H9 (cell line): ENCODE data around the gene LRCH1. TPM values are rescaled to one million over a fixed set of nuclear protein-coding genes. Genes with fewer than 3 reads are reported as not detected.

Source experiments
- DNase-seq: peaks from one replicate; pipeline ENCODE4 v3.0.0-alpha.2; 2017
- H2AFZ ChIP-seq: one replicate; pipeline ENCODE4 v1.6.1; 2013; ENCODE audit warnings: mild to moderate bottlenecking, low read length, control low read depth, moderate library complexity
- H2AK5ac ChIP-seq: 2 replicates; pipeline ENCODE4 v1.6.1; 2013; ENCODE audit warnings: low read length, control low read depth, mixed read lengths; ENCODE audit not compliant: insufficient read length
- H2BK120ac ChIP-seq: one replicate; pipeline ENCODE4 v1.6.1; 2013; ENCODE audit warnings: low read depth, mild to moderate bottlenecking, low read length, control low read depth, inconsistent platforms; ENCODE audit not compliant: poor library complexity, severe bottlenecking
- H2BK12ac ChIP-seq: 2 replicates; pipeline ENCODE4 v1.6.1; 2013; ENCODE audit warnings: low read length, control low read depth, mixed read lengths, low read depth; ENCODE audit not compliant: insufficient read length
- H2BK15ac ChIP-seq: 2 replicates; pipeline ENCODE4 v1.6.1; 2013; ENCODE audit warnings: low read depth, low read length, control low read depth
- H2BK20ac ChIP-seq: one replicate; pipeline ENCODE4 v1.6.1; 2013; ENCODE audit warnings: low read depth, mild to moderate bottlenecking, low read length, control low read depth, inconsistent platforms; ENCODE audit not compliant: poor library complexity, severe bottlenecking
- H2BK5ac ChIP-seq: 2 replicates; pipeline ENCODE4 v1.6.1; 2013; ENCODE audit warnings: low read length, control low read depth, mixed read lengths; ENCODE audit not compliant: insufficient read length
- H3K14ac ChIP-seq: 2 replicates; pipeline ENCODE4 v1.6.1; 2013; ENCODE audit warnings: low read length, control low read depth; ENCODE audit not compliant: insufficient read depth
- H3K18ac ChIP-seq: 2 replicates; pipeline ENCODE4 v1.6.1; 2013; ENCODE audit warnings: low read depth, mild to moderate bottlenecking, mixed read lengths, low read length, control low read depth; ENCODE audit not compliant: insufficient read length
- H3K23ac ChIP-seq: 2 replicates; pipeline ENCODE4 v1.6.1; 2013; ENCODE audit warnings: low read length, control low read depth, mixed read lengths, low read depth; ENCODE audit not compliant: insufficient read length
- H3K23me2 ChIP-seq: 2 replicates; pipeline ENCODE4 v1.6.1; 2013; ENCODE audit warnings: low read depth, mild to moderate bottlenecking, mixed read lengths, low read length, control low read depth; ENCODE audit not compliant: insufficient read length, poor library complexity, severe bottlenecking
- H3K27ac ChIP-seq: 2 replicates; pipeline ENCODE4 v1.5.1; 2013; ENCODE audit warnings: low read length, control low read depth, mixed read lengths, low read depth; ENCODE audit not compliant: insufficient read length
- H3K27me3 ChIP-seq: 2 replicates; pipeline ENCODE4 v1.6.1; 2013; ENCODE audit warnings: low read length, control low read depth, inconsistent platforms; ENCODE audit not compliant: insufficient read depth
- H3K4ac ChIP-seq: 2 replicates; pipeline ENCODE4 v1.6.1; 2013; ENCODE audit warnings: low read depth, mild to moderate bottlenecking, control low read depth, inconsistent platforms, low read length, moderate library complexity
- H3K4me1 ChIP-seq: 2 replicates; pipeline ENCODE4 v1.6.1; 2013; ENCODE audit warnings: low read length, control low read depth, inconsistent platforms; ENCODE audit not compliant: insufficient read depth
- H3K4me2 ChIP-seq: 2 replicates; pipeline ENCODE4 v1.6.1; 2013; ENCODE audit warnings: low read length, control low read depth, mixed read lengths; ENCODE audit not compliant: insufficient read length, insufficient read depth
- H3K56ac ChIP-seq: 2 replicates; pipeline ENCODE4 v1.6.1; 2013; ENCODE audit warnings: low read depth, mild to moderate bottlenecking, mixed read lengths, low read length, control low read depth; ENCODE audit not compliant: insufficient read length
- H3K79me1 ChIP-seq: 2 replicates; pipeline ENCODE4 v1.6.1; 2013; ENCODE audit warnings: low read depth, mild to moderate bottlenecking, moderate library complexity, low read length, control low read depth, inconsistent platforms; ENCODE audit not compliant: insufficient read depth, poor library complexity, severe bottlenecking
- H3K79me2 ChIP-seq: 2 replicates; pipeline ENCODE4 v1.6.1; 2013; ENCODE audit warnings: low read length, control low read depth, inconsistent platforms; ENCODE audit not compliant: insufficient read depth
- H3K9ac ChIP-seq: 2 replicates; pipeline ENCODE4 v1.6.1; 2013; ENCODE audit warnings: low read length, control low read depth, mixed read lengths; ENCODE audit not compliant: insufficient read length; ENCODE audit errors: extremely low read depth
- H3K9me3 ChIP-seq: one replicate; pipeline ENCODE4 v1.6.1; 2013; ENCODE audit warnings: low read depth, low read length, inconsistent platforms; ENCODE audit not compliant: control insufficient read depth
- H3T11ph ChIP-seq: one replicate; pipeline ENCODE4 v1.6.1; 2013; ENCODE audit warnings: mild to moderate bottlenecking, low read length, control low read depth, inconsistent platforms
- H4K20me1 ChIP-seq: one replicate; pipeline ENCODE4 v1.6.1; 2013; ENCODE audit not compliant: control insufficient read depth, insufficient read length, insufficient read depth
- H4K5ac ChIP-seq: 2 replicates; pipeline ENCODE4 v1.6.1; 2013; ENCODE audit warnings: low read depth, mild to moderate bottlenecking, mixed read lengths, low read length, control low read depth; ENCODE audit not compliant: insufficient read length
- H4K8ac ChIP-seq: replicated peaks from 2 replicates; pipeline ENCODE4 v1.6.1; 2013; ENCODE audit warnings: low read length, control low read depth, mixed read lengths, low read depth; ENCODE audit not compliant: insufficient read length
- H4K91ac ChIP-seq: 2 replicates; pipeline ENCODE4 v1.6.1; 2013; ENCODE audit warnings: low read depth, mild to moderate bottlenecking, moderate library complexity, mixed read lengths, low read length, control low read depth; ENCODE audit not compliant: insufficient read length
- H3K27ac Mint-ChIP-seq, 3 experiments: 2 replicates in 2 of 3; 3 replicates in 1 of 3; pipeline ENCODE4 v1.8.0; 2020 to 2021; ENCODE audit warnings: mixed read lengths in 3 of 3, mild to moderate bottlenecking in 1 of 3, moderate library complexity in 1 of 3
- H3K27me3 Mint-ChIP-seq: 2 replicates; pipeline ENCODE4 v1.8.0; 2021; ENCODE audit warnings: low read depth, mild to moderate bottlenecking, moderate library complexity, mixed read lengths
- H3K36me3 Mint-ChIP-seq, 3 experiments: 2 replicates in 2 of 3; 3 replicates in 1 of 3; pipeline ENCODE4 v1.8.0; 2020 to 2021; ENCODE audit warnings: low read depth in 3 of 3, mixed read lengths in 3 of 3; ENCODE audit not compliant: insufficient read depth in 1 of 3
- H3K4me1 Mint-ChIP-seq, 2 experiments: 2 replicates each; pipeline ENCODE4 v1.8.0; 2020; ENCODE audit warnings: mixed read lengths in 2 of 2
- H3K4me3 Mint-ChIP-seq, 2 experiments: 2 replicates in 1 of 2; 3 replicates in 1 of 2; pipeline ENCODE4 v1.8.0; 2020 to 2021; ENCODE audit warnings: mild to moderate bottlenecking in 2 of 2, mixed read lengths in 2 of 2, moderate library complexity in 1 of 2
- H3K9me3 Mint-ChIP-seq, 2 experiments: 2 replicates in 1 of 2; 3 replicates in 1 of 2; pipeline ENCODE4 v1.8.0; 2020; ENCODE audit warnings: mild to moderate bottlenecking in 2 of 2, mixed read lengths in 2 of 2, moderate library complexity in 1 of 2
- WGBS: extraction: QIAGEN DNeasy Blood & Tissue Kit; methylation state at CpG from one replicate; pipeline ENCODE4 v1.1.7; 2013; ENCODE audit warnings: missing lambda C conversion rate, low lambda C conversion rate, mixed read lengths; ENCODE audit not compliant: insufficient read length; ENCODE audit errors: extremely low coverage; 5-methylcytosine and 5-hydroxymethylcytosine counted together
- total RNA-seq: library from RNA; stranded (reverse); gene quantifications from 2 replicates; pipeline ENCODE4 v1.2.1, GENCODE V29; 2021
- TF ChIP-seq, protein P1 (sequence below): fragments of 200-600 bp; sonication (generic); conservative IDR thresholded peaks from 3 replicates; pipeline ENCODE4 v1.8.0; 2021; ENCODE audit warnings: antibody characterized with exemption, mild to moderate bottlenecking

LRCH1 gene
- total RNA-seq, 1 experiment from 2014 or later, result 8.0 TPM

DNA sequence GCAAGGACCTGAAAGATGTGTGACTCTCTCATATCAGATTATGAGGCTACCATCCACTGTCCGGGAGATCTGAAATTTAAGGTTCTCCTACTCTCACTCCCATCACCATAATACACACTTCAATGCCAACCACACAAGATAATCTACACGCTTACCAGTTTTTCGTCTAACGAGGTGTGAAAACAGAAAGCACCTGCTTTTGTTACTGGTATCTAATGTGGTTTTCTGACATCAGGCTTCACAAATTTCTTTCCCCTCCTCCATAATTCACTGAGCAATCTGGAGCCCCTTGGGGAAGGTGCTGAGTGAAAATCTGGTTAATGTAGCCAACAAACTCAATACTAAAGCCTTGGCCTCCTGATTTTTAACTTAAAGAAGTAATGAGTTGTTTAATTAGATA is 10.1 kb upstream of the LRCH1 start:
- TF ChIP-seq, protein P1, sequence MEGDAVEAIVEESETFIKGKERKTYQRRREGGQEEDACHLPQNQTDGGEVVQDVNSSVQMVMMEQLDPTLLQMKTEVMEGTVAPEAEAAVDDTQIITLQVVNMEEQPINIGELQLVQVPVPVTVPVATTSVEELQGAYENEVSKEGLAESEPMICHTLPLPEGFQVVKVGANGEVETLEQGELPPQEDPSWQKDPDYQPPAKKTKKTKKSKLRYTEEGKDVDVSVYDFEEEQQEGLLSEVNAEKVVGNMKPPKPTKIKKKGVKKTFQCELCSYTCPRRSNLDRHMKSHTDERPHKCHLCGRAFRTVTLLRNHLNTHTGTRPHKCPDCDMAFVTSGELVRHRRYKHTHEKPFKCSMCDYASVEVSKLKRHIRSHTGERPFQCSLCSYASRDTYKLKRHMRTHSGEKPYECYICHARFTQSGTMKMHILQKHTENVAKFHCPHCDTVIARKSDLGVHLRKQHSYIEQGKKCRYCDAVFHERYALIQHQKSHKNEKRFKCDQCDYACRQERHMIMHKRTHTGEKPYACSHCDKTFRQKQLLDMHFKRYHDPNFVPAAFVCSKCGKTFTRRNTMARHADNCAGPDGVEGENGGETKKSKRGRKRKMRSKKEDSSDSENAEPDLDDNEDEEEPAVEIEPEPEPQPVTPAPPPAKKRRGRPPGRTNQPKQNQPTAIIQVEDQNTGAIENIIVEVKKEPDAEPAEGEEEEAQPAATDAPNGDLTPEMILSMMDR, result no peak
- Histone ChIP-seq H3K4me1 (no peaks in the 10 kb centered on the region), H2BK12ac (no peak overlapping the region), H3K4me2 (no peak overlapping the region), H3K79me2 (no peaks in the 10 kb centered on the region), H3K14ac (no peak overlapping the region), H2BK5ac (no peak overlapping the region), H3K23me2 (no peaks in the 10 kb centered on the region), H2AFZ (no peak overlapping the region), H3K27me3 (no peaks in the 10 kb centered on the region), H3K79me1 (no peaks in the 10 kb centered on the region), H3K4ac (no peak overlapping the region), H2BK20ac (no peak overlapping the region), H3K27ac (no peak overlapping the region), H4K5ac (no peak overlapping the region), H3K9ac (no peak overlapping the region), H3K18ac (no peak overlapping the region), H4K8ac (no peak overlapping the region), H2AK5ac (no peak overlapping the region), H4K20me1 (no peaks in the 10 kb centered on the region), H2BK15ac (no peak overlapping the region), H3K9me3 (no peaks in the 10 kb centered on the region), H4K91ac (no peak overlapping the region), H2BK120ac (no peak overlapping the region), H3T11ph (no peak overlapping the region), H3K23ac (no peak overlapping the region), H3K56ac (no peak overlapping the region)
- no peak for DNase-seq
- WGBS, result no CpG with 5 or more reads among the region's 4 CpGs
- H3K36me3 Mint-ChIP-seq, result no peaks in the 10 kb centered on the region
- H3K4me3 Mint-ChIP-seq, result no peak overlapping the region
- no peak overlapping the region for H3K27ac Mint-ChIP-seq
- H3K4me1 Mint-ChIP-seq, result no peaks in the 10 kb centered on the region
- H3K27me3 Mint-ChIP-seq, result peaks cover 2% of the 10 kb centered on the region; the same call in 1 of the 2 replicates
- H3K9me3 Mint-ChIP-seq, result no peaks in the 10 kb centered on the region
